Keratinocyte (primary cell): Measurements from ENCODE around the gene CNNM1. TPM values are rescaled to one million over a fixed set of nuclear protein-coding genes. Genes with fewer than 3 reads are reported as not detected.

ENCODE experiments used
- DNase-seq: peaks from one replicate; pipeline ENCODE4 v3.0.0-alpha.2; 2011; ENCODE audit warnings: low read depth, missing footprints, low spot score
- FAIRE-seq: peaks from 2 replicates; lab custom pipeline; 2011; peaks lifted over from hg19 to GRCh38; lab: Jason Lieb, UNC
- H2AFZ ChIP-seq: 2 replicates; pipeline ENCODE4 v1.6.0; 2012; ENCODE audit warnings: low read length, control low read depth, inconsistent platforms; ENCODE audit not compliant: control insufficient read depth
- H3K27ac ChIP-seq: 2 replicates; pipeline ENCODE4 v1.5.1; 2011; ENCODE audit warnings: low read length; ENCODE audit not compliant: control insufficient read depth, insufficient read depth
- H3K27me3 ChIP-seq: 3 replicates; pipeline ENCODE4 v1.6.0; 2011; ENCODE audit warnings: low read length; ENCODE audit not compliant: control insufficient read depth, insufficient read depth; ENCODE audit errors: extremely low read depth
- H3K36me3 ChIP-seq, 2 experiments: 2 replicates in 1 of 2; 3 replicates in 1 of 2; pipeline ENCODE4 v1.5.1; 2011; ENCODE audit warnings: low read length in 2 of 2, mild to moderate bottlenecking in 1 of 2; ENCODE audit not compliant: control insufficient read depth in 2 of 2, insufficient read depth in 2 of 2; ENCODE audit errors: extremely low read depth in 1 of 2
- H3K4me1 ChIP-seq: 3 replicates; pipeline ENCODE4 v1.5.1; 2011; ENCODE audit warnings: low read length; ENCODE audit not compliant: control insufficient read depth, insufficient read depth; ENCODE audit errors: extremely low read depth
- H3K4me2 ChIP-seq: 3 replicates; pipeline ENCODE4 v1.6.0; 2011; ENCODE audit warnings: low read depth, low read length; ENCODE audit not compliant: control insufficient read depth, insufficient read depth; ENCODE audit errors: extremely low read depth
- H3K4me3 ChIP-seq, 3 experiments: fragments of 200-600 bp in 1 of 3; sonication (generic) in 1 of 3; 2 replicates in 2 of 3; 3 replicates in 1 of 3; pipeline ENCODE4 v1.5.1; 2011 to 2016; ENCODE audit warnings: low read length in 3 of 3, mild to moderate bottlenecking in 3 of 3, control low read depth in 2 of 3, inconsistent platforms in 1 of 3, low read depth in 1 of 3, mixed read lengths in 1 of 3, mixed run types in 1 of 3, moderate library complexity in 1 of 3; ENCODE audit not compliant: control insufficient read depth in 2 of 3, insufficient read depth in 2 of 3; ENCODE audit errors: extremely low read depth in 1 of 3
- H3K79me2 ChIP-seq: 2 replicates; pipeline ENCODE4 v1.6.0; 2012; ENCODE audit warnings: low read length; ENCODE audit not compliant: control insufficient read depth, insufficient read depth
- H3K9ac ChIP-seq: 3 replicates; pipeline ENCODE4 v1.6.0; 2011; ENCODE audit warnings: low read length; ENCODE audit not compliant: control insufficient read depth, insufficient read depth; ENCODE audit errors: extremely low read depth
- H3K9me1 ChIP-seq: 3 replicates; pipeline ENCODE4 v1.6.0; 2011; ENCODE audit warnings: low read length; ENCODE audit not compliant: control insufficient read depth, insufficient read depth; ENCODE audit errors: extremely low read depth
- H3K9me3 ChIP-seq: 2 replicates; pipeline ENCODE4 v1.5.1; 2012; ENCODE audit warnings: low read depth, low read length; ENCODE audit not compliant: control insufficient read depth
- H4K20me1 ChIP-seq: 3 replicates; pipeline ENCODE4 v1.6.0; 2011; ENCODE audit warnings: low read length; ENCODE audit not compliant: control insufficient read depth, insufficient read depth; ENCODE audit errors: extremely low read depth
- EZH2 ChIP-seq: IDR thresholded peaks from one replicate; pipeline ENCODE4 v1.6.1; 2012; ENCODE audit warnings: inconsistent platforms, mild to moderate bottlenecking, low read length, moderate library complexity
- dilution Hi-C: fragments of 300-500 bp; cut with MboI; formaldehyde crosslinking; loops from one replicate; pipeline ENCODE4 v1.7.0; 2020; ENCODE audit warnings: low sequenced_read_pairs; ENCODE audit not compliant: extremely low pct_ligation_motif_present
- polyA plus RNA-seq, 5 experiments: library from polyadenylated mRNA; depleted of rRNA in 3 of 5; stranded (reverse) in 3 of 5; stranded (forward) in 1 of 5; unstranded in 1 of 5; fragments of >200 nt; gene quantifications; 1 replicate in 1 of 5; 2 replicates in 3 of 5; 3 replicates in 1 of 5; pipeline versions ENCODE4 v1.2.1 to v1.2.3, GENCODE V29; 2011 to 2012; ENCODE audit warnings: missing spikeins in 2 of 5, low read depth in 1 of 5, low replicate concordance in 1 of 5
- TF ChIP-seq, protein P1 (sequence below), 3 experiments: IDR thresholded peaks in 1 of 3; conservative IDR thresholded peaks in 1 of 3; optimal IDR thresholded peaks in 1 of 3; 2 replicates in 2 of 3; 3 replicates in 1 of 3; pipeline versions ENCODE3 to v1.5.1; 2011; ENCODE audit warnings: low read length in 3 of 3, mild to moderate bottlenecking in 3 of 3, moderate library complexity in 2 of 3, control low read depth in 1 of 3, inconsistent platforms in 1 of 3; ENCODE audit not compliant: insufficient read depth in 2 of 3; ENCODE audit errors: extremely low read depth in 1 of 3

Gene CNNM1
- polyA plus RNA-seq, 1 donor (not counting 4 experiments of a cell fraction or from before 2014, with no cell fraction given), result 0.83 TPM

DNA sequence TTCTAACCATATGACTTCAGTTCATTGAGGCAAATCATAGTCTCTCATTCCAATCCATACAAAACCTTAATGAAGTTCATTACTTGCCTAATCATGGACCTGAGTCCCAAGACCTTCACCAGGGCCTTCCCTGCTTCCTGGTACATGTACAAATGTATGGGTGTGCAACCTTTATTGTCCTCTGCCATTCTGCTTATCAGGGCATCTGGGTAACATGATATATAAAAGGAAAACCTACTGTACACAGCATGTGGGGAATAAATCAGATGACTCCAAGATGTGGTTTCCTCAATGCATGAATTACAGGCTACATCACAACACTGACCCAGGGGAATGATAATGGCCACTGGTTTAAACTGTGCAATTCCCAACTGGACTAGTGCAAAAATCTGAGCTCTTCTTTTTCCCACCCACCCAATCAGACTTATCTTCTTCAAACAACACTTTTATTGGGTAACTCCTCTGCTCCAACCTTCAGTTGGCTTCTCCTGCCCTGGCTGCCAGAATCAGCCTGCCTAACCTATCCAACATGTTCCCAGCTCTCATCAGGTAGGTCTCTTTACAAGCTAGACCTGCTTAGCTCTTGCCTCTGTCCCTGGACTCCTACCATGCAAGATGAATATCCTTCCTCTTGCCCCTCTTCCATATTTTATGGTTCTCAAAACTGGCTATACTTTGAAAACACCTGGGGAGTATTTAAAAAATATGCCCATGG is 89.9 kb downstream of the CNNM1 start:
- TF ChIP-seq, protein P1, sequence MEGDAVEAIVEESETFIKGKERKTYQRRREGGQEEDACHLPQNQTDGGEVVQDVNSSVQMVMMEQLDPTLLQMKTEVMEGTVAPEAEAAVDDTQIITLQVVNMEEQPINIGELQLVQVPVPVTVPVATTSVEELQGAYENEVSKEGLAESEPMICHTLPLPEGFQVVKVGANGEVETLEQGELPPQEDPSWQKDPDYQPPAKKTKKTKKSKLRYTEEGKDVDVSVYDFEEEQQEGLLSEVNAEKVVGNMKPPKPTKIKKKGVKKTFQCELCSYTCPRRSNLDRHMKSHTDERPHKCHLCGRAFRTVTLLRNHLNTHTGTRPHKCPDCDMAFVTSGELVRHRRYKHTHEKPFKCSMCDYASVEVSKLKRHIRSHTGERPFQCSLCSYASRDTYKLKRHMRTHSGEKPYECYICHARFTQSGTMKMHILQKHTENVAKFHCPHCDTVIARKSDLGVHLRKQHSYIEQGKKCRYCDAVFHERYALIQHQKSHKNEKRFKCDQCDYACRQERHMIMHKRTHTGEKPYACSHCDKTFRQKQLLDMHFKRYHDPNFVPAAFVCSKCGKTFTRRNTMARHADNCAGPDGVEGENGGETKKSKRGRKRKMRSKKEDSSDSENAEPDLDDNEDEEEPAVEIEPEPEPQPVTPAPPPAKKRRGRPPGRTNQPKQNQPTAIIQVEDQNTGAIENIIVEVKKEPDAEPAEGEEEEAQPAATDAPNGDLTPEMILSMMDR (optimal IDR thresholded peaks at IDR 0.05 in 1 of 3, IDR thresholded peaks at IDR 0.05 in 1 of 3, conservative IDR thresholded peaks at IDR 0.05 in 1 of 3; ENCODE audit: extremely low read depth in 1 of 3, insufficient read depth in 2 of 3, low read length in 3 of 3), result no peak
- no peak for TF ChIP-seq EZH2
- H3K4me3 ChIP-seq, result no peak overlapping the region
- peaks cover 0 to 3% of the 10 kb centered on the region in 2 experiments for H3K36me3 ChIP-seq
- H3K9ac ChIP-seq, result no peak overlapping the region
- no peak overlapping the region for H2AFZ ChIP-seq
- no peak overlapping the region for H3K4me2 ChIP-seq
- H3K27ac ChIP-seq, result no peak overlapping the region
- H3K27me3 ChIP-seq, result no peaks in the 10 kb centered on the region
- H3K79me2 ChIP-seq, result no peaks in the 10 kb centered on the region
- H4K20me1 ChIP-seq, result no peaks in the 10 kb centered on the region
- DNase-seq (no peak), FAIRE-seq (no peak)
- no peaks in the 10 kb centered on the region for H3K9me1 ChIP-seq
- dilution Hi-C loops, result no loop called here
- H3K4me1 ChIP-seq, result no peaks in the 10 kb centered on the region
- no peaks in the 10 kb centered on the region for H3K9me3 ChIP-seq

DNA sequence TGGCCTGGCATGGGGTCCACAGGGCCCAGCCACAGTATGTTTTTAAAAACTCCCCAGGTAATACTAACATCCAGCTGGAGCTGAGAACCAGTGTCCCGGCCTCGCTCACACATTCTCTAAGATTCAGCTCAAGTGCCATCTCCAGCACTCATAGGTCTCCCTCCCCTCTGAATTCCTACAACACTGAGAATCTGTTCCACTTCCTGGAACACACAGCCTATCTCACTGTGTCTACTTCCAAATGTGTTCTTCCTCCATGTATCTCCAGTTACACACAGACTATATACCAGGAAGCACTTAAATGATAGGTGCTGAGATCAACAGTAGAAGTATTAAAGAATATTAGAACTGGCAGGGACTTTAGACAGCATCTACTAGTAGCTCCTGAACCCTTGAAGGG is 90.5 kb downstream of the CNNM1 start:
- H4K20me1 ChIP-seq, result no peaks in the 10 kb centered on the region
- no peaks in the 10 kb centered on the region for H3K79me2 ChIP-seq
- no peak overlapping the region for H3K4me2 ChIP-seq
- H3K36me3 ChIP-seq, result peaks cover 0 to 3% of the 10 kb centered on the region in 2 experiments
- no peak for DNase-seq
- TF ChIP-seq EZH2, result no peak
- TF ChIP-seq, protein P1 (optimal IDR thresholded peaks at IDR 0.05 in 1 of 3, IDR thresholded peaks at IDR 0.05 in 1 of 3, conservative IDR thresholded peaks at IDR 0.05 in 1 of 3; ENCODE audit: extremely low read depth in 1 of 3, insufficient read depth in 2 of 3, low read length in 3 of 3), result no peak
- H3K4me1 ChIP-seq, result no peaks in the 10 kb centered on the region
- no peak overlapping the region for H2AFZ ChIP-seq
- FAIRE-seq, result no peak
- H3K27ac ChIP-seq, result no peak overlapping the region
- dilution Hi-C loops, result no loop called here
- no peaks in the 10 kb centered on the region for H3K9me1 ChIP-seq
- no peak overlapping the region for H3K4me3 ChIP-seq
- no peaks in the 10 kb centered on the region for H3K27me3 ChIP-seq
- no peaks in the 10 kb centered on the region for H3K9me3 ChIP-seq
- no peak overlapping the region for H3K9ac ChIP-seq
